ENCODE data around the gene CTSC. TPM values are rescaled to one million over a fixed set of nuclear protein-coding genes. Genes with fewer than 3 reads are reported as not detected.

Gene CTSC
- total RNA-seq, 1 experiment from 2014 or later = 359 TPM

- Histone ChIP-seq H4K91ac (ENCODE audit: insufficient read length, low read depth, low read length) (no peak overlapping the region), H3K79me2 (ENCODE audit: insufficient read depth, low read length) (no peaks in the 10 kb centered on the region), H3K27ac (ENCODE audit: insufficient read length, low read depth, low read length) (no peak overlapping the region), H3K56ac (ENCODE audit: insufficient read length, low read depth, low read length) (no peak overlapping the region), H3K23me2 (ENCODE audit: insufficient read length, low read depth, low read length, poor library complexity, severe bottlenecking) (no peaks in the 10 kb centered on the region), H2BK5ac (ENCODE audit: insufficient read length, low read length) (no peak overlapping the region), H3K9me3 (ENCODE audit: control insufficient read depth, low read depth, low read length) (peaks cover 11% of the 10 kb centered on the region), H2BK120ac (ENCODE audit: low read depth, low read length, poor library complexity, severe bottlenecking) (no peak overlapping the region), H3K9ac (ENCODE audit: extremely low read depth, insufficient read length, low read length) (no peak overlapping the region), H3K14ac (ENCODE audit: insufficient read depth, low read length) (no peak overlapping the region), H2AK5ac (ENCODE audit: insufficient read length, low read length) (no peak overlapping the region), H3K4me2 (ENCODE audit: insufficient read depth, insufficient read length, low read length) (no peak overlapping the region), H3K4ac (ENCODE audit: low read depth, low read length) (no peak overlapping the region), H3T11ph (ENCODE audit: low read length) (no peak overlapping the region), H3K4me1 (ENCODE audit: insufficient read depth, low read length) (no peaks in the 10 kb centered on the region), H2BK20ac (ENCODE audit: low read depth, low read length, poor library complexity, severe bottlenecking) (no peak overlapping the region), H3K18ac (ENCODE audit: insufficient read length, low read depth, low read length) (no peak overlapping the region), H4K8ac (replicated peaks; ENCODE audit: insufficient read length, low read depth, low read length) (no peak overlapping the region), H3K23ac (ENCODE audit: insufficient read length, low read depth, low read length) (no peak overlapping the region), H3K27me3 (ENCODE audit: insufficient read depth, low read length) (no peaks in the 10 kb centered on the region), H2AFZ (ENCODE audit: low read length) (no peak overlapping the region), H4K20me1 (ENCODE audit: control insufficient read depth, insufficient read depth, insufficient read length) (no peaks in the 10 kb centered on the region), H3K79me1 (ENCODE audit: insufficient read depth, low read depth, low read length, poor library complexity, severe bottlenecking) (no peaks in the 10 kb centered on the region), H2BK12ac (ENCODE audit: insufficient read length, low read depth, low read length) (no peak overlapping the region), H4K5ac (ENCODE audit: insufficient read length, low read depth, low read length) (no peak overlapping the region), H2BK15ac (ENCODE audit: low read depth, low read length) (no peak overlapping the region)
- Mint-ChIP-seq H3K4me1 (no peaks in the 10 kb centered on the region), H3K9me3 (peaks cover 67 to 71% of the 10 kb centered on the region in 2 experiments), H3K4me3 (no peak overlapping the region), H3K27ac (no peak overlapping the region), H3K36me3 (ENCODE audit: insufficient read depth in 1 of 3, low read depth in 3 of 3) (peaks cover 55 to 82% (median 67%) of the 10 kb centered on the region in 3 experiments), H3K27me3 (ENCODE audit: low read depth) (peaks cover 3% of the 10 kb centered on the region)
- DNase-seq = no peak
- no peak for TF ChIP-seq CTCF (conservative IDR thresholded peaks at IDR 0.05)
These were observed 78.1 kb downstream of the CTSC start for GRCh38 chr11:88259431-88259830.
